HL-60 (cell line): ENCODE measurements around the gene HMCN1.

Experiments
- GABPA ChIP-seq: IDR thresholded peaks from 2 replicates; pipeline ENCODE4 v1.6.1; 2012; ENCODE audit warnings: low read depth
- POLR2AphosphoS5 ChIP-seq: IDR thresholded peaks from 2 replicates; pipeline ENCODE4 v1.6.1; 2012; ENCODE audit warnings: low read depth
- SPI1 ChIP-seq: IDR thresholded peaks from 2 replicates; pipeline ENCODE4 v1.6.1; 2012; ENCODE audit warnings: low read depth, mild to moderate bottlenecking, borderline replicate concordance
- TF ChIP-seq, protein P1 (sequence below): IDR thresholded peaks from one replicate; pipeline ENCODE4 v1.5.1; 2011; ENCODE audit warnings: low read length, control low read depth, inconsistent platforms; ENCODE audit not compliant: insufficient read depth
- TF ChIP-seq, protein P2 (sequence below): IDR thresholded peaks from 2 replicates; pipeline ENCODE4 v1.6.1; 2012; ENCODE audit warnings: low read depth; ENCODE audit not compliant: insufficient replicate concordance

DNA sequence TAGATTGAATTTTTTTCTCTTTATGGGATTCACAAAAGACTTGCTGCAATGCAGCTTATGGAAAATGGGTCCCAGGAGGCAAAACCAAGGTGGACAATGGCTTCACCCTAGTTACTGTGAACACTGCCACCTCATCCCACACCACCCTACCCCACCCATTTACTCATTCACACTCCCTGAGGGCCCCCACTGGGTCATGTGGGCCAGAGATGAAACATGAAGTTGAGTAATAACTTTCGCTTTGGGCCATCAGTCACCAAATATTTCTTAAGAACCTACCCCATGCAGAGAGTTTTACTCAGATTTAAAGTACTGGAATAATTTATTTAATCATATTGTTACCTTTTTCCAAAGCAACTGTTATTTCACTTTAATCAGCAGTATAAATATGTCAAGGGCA lies 449.0 kb downstream of the HMCN1 start:
- TF ChIP-seq, protein P1, sequence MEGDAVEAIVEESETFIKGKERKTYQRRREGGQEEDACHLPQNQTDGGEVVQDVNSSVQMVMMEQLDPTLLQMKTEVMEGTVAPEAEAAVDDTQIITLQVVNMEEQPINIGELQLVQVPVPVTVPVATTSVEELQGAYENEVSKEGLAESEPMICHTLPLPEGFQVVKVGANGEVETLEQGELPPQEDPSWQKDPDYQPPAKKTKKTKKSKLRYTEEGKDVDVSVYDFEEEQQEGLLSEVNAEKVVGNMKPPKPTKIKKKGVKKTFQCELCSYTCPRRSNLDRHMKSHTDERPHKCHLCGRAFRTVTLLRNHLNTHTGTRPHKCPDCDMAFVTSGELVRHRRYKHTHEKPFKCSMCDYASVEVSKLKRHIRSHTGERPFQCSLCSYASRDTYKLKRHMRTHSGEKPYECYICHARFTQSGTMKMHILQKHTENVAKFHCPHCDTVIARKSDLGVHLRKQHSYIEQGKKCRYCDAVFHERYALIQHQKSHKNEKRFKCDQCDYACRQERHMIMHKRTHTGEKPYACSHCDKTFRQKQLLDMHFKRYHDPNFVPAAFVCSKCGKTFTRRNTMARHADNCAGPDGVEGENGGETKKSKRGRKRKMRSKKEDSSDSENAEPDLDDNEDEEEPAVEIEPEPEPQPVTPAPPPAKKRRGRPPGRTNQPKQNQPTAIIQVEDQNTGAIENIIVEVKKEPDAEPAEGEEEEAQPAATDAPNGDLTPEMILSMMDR: no peak
- TF ChIP-seq POLR2AphosphoS5 (no peak), GABPA (no peak), SPI1 (no peak)
- TF ChIP-seq, protein P2, sequence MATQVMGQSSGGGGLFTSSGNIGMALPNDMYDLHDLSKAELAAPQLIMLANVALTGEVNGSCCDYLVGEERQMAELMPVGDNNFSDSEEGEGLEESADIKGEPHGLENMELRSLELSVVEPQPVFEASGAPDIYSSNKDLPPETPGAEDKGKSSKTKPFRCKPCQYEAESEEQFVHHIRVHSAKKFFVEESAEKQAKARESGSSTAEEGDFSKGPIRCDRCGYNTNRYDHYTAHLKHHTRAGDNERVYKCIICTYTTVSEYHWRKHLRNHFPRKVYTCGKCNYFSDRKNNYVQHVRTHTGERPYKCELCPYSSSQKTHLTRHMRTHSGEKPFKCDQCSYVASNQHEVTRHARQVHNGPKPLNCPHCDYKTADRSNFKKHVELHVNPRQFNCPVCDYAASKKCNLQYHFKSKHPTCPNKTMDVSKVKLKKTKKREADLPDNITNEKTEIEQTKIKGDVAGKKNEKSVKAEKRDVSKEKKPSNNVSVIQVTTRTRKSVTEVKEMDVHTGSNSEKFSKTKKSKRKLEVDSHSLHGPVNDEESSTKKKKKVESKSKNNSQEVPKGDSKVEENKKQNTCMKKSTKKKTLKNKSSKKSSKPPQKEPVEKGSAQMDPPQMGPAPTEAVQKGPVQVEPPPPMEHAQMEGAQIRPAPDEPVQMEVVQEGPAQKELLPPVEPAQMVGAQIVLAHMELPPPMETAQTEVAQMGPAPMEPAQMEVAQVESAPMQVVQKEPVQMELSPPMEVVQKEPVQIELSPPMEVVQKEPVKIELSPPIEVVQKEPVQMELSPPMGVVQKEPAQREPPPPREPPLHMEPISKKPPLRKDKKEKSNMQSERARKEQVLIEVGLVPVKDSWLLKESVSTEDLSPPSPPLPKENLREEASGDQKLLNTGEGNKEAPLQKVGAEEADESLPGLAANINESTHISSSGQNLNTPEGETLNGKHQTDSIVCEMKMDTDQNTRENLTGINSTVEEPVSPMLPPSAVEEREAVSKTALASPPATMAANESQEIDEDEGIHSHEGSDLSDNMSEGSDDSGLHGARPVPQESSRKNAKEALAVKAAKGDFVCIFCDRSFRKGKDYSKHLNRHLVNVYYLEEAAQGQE: no peak
